22Rv1 (cell line): Measurements from ENCODE around the gene COG3.

Source experiments
- CTCF ChIP-seq: fragments of 450-650 bp; IDR thresholded peaks from 2 replicates; pipeline ENCODE4 v1.5.1; 2017; ENCODE audit warnings: mild to moderate bottlenecking
- ZFX ChIP-seq: fragments of 450-650 bp; IDR thresholded peaks from 2 replicates; pipeline ENCODE4 v1.6.1; 2017; ENCODE audit warnings: antibody characterized with exemption, borderline replicate concordance

GRCh38 chr13:45456196-45456972 lies 8.4 kb upstream of the COG3 start:
- TF ChIP-seq CTCF (no peak), ZFX (no peak)
